Activated effector memory CD4-positive, alpha-beta T cell treated with anti-CD3 and anti-CD28 coated beads, Interleukin-2, amount 50 U/mL, for 16 hours (primary cell): Measurements from ENCODE around the gene CALCR.

ENCODE experiments used
- DNase-seq: peaks from one replicate; pipeline ENCODE4 v3.0.0-alpha.2; 2020

Gene CALCR

DNA sequence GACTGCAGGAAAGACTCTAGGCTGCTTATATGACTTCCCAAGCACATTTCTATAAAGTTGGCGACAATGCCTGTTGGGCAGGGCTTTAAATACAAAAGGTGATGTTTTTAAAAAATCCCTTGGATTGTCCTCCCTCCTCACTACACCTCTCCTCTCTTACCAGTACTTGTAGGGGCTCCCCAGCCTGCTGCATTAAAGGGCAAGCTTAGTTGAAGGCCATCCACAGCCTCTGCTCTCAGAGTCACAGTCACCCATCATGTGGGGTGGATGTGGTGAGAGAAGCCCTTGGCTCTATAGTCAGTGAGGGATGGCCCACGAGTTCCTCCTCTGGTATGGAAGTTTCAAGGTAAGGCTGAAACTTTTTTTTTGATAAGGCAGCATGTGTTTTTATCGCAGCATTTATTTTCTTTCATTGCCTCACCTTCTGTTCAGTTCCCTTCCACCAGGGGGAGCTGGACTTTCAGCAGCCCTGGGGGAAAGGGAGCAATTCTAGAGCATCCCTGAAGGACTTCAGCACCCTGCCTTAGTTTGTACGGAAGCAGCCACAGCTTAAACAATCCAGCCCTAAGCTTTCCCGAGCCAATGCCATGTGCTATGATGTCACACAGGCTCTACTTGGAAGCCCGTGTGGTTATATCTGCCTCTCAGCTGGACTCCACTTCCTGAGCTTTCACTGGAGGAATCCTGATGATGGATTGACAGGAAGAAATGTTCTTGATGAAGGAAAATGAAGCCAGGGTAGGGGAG is 131.9 kb downstream of the CALCR start:
- peak; percentile 69 for DNase-seq

DNA sequence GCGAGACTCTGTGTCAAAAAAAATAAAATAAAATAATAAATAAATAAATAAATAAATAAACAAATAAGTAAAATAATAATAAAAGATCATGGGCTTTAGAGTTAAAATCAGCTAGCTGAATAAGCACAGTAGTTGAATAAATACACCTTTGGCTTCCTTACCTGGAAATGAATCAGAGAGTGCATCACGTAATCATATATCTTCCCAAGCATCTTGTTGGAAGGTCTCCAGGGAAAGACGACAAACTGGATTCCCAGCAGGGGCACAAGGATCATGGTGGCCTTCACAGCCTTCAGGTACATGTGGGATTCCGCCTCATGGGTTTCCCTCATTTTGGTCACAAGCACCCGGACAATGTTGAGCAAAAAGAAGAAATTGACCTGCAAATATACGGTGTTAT is 138.7 kb downstream of the CALCR start:
- no peak for DNase-seq

DNA sequence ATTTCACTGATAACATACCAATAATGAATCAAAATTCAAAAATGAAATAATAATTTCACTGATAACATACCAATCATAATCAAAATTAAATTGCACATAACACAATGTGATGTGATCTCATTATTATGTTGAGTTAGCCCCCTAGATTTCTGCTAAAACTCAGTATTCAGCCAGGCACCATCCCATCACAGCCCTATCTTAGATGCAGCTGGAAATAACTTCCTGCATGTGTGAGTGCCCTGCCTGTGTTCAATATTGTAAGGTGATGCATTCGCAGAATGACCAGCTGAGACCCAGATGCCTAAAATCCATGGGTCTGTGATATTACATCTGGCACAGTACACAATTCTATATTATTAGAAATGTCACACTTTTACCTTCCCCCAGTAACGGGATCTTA is 142.4 kb downstream of the CALCR start:
- no peak for DNase-seq

DNA sequence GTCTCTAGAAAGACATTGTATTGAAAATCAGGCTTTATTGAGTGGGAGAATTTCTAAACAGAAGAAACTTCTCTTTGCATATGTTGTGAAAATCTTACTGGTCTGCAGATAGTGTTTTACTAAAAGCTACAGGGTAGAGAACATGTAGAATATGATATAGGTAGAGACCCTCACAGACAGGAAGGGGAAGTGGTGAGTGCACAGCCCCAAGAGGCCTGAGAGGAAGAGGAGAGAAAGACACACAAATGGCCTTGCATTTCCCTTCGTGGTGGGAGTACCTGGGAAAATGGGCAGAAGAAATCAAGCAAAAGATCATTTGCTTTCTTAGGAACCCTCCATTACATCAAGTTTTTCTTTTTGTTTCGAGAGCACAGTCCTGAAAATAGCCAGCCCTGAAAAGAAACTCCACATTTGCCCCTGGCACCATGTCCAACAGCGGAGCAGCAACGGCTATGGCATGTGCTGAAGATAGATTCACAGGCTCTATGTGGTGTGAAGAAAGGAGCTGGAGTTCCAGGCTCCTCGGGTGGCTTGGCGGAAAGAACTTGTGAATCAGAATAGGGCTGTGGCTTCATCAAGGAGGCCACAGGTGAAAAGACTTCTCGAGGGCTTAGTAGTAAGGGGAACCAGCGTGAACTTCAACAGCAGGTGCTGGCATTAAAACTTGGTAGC is 143.5 kb downstream of the CALCR start:
- no peak for DNase-seq

DNA sequence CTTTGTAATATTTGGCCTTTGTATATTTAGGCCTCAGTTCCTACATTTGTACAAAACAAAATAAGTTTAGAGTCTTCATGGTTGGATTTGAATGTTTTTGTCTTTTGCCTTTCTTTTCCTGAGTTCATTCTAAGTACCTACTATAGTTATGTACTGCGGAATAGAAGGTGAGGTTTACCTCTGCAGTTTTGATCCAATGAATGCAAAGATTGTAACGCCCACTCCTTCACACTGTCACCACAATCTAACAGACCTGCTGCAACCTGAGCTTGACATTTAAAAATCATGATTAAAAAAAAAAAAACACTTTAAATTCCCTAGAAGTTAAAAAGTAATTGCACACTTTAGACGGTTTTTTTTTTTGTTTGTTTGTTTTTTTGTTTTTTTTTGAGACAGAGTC is 145.0 kb downstream of the CALCR start:
- DNase-seq, result no peak

DNA sequence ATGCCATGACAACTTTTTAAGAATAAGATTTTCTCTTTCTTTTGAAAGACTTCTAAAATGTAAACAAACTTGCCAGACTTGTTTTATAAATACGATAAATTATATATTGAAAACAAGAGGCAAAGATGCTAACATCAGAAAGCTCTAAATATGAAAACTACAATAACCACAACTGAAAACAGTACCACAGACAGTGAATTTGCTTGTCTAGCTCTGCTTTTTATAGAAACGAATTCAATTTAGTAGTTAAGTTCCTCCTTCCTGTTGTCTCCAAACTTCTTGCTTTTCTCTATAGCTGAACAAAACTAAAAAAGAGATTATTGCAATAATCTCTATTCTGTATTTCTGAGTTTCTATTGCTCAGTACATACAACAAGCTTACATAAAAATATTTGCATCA is 147.4 kb downstream of the CALCR start:
- DNase-seq, result no peak

DNA sequence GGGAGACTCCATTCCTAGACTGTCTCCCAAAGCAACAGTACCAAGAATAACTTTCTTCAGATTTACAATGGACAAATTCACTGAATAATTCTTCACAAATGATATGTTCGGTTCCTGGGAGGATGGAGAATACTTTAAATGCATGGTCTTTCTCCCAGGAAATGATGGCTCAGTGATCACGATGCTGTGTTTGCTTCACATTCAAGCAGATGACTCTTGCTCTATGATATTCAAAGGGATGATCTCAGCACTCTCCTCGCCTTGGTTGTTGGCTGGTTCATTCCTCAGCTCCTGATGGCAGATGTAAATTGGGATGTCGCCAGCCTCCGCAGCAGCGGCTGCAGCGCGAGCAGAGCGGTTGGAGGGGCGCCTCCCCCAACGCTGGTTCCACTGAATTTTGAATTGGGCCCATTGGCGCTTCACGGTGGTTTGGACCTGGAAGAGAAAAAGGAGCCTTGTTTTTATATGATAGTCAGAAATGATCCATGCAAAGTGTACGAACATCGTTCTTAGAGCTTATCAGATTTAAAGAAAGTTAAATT is 148.3 kb downstream of the CALCR start:
- no peak for DNase-seq

DNA sequence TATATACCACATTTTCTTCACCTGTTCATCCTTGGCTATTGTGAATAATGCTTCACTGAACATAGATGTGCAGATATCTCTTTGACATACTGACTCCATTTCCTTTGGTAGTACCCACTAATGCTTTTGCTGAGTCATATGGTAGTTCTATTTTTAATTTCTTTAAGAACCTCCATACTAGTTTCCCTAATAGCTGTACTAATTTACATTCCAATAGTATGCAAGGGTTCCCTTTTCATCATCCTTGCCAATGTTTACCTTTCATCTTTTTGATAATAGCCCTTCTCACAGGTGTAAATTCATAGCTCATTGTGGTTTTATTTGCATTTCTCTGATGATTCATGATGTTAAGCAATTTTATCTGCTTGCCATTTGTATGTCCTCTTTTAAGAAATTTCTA is 159.9 kb downstream of the CALCR start:
- no peak for DNase-seq

DNA sequence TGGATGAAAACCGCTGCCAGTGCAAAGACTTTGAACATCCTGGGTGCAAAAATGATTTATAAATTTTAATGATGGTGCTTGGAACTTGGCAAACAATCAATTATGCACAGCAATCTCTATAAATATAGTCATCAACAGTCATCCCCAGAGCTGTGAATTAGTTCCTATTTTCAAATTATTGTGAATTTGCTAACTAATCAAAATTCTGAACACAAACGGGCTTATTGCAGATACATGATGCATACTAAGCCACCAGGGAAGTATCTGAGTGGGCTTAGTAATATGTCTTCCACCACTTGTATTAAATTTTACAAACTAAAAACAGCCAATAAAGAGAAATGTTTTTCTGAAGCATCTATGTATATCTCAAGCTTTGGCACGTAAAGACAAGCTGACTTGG is 165.2 kb downstream of the CALCR start:
- DNase-seq, result no peak

DNA sequence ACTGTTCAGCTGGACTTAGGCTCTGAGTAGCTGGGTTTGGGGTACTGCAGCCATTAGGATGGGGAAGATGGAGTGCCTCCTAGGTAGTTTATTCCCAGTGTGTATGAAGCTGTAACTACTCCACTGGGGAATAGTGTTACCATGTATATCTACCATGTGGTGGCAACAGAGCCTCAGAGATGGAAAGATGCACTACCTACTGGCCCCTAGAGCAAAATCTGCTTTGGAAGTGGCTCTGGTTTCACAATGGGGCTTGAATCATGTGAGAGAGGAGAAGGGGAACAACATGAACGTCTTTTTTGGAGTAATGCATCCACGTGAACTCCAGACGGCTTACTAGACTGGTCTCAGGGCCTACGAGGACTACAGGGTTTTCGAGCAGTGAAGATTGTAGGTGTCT is 167.3 kb downstream of the CALCR start:
- no peak for DNase-seq

DNA sequence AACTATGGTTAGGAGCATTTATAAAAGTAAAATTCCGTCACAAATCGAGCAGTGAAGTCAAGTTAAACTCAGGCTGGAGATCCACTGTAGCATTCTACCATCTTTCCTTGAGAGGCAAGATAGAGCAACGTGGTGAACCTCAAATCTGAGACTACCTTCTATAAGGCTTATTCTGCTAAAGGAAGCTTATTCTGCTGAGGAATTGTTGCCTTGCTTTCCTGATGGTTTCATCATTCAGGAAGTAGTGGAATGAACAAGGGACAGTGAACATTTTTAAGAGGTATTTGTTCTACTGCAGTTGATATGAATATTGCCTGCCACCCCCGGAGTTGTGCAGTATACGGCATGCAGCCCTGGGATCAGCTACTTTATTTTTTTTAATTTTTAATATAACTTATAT is 171.6 kb downstream of the CALCR start:
- no peak for DNase-seq

DNA sequence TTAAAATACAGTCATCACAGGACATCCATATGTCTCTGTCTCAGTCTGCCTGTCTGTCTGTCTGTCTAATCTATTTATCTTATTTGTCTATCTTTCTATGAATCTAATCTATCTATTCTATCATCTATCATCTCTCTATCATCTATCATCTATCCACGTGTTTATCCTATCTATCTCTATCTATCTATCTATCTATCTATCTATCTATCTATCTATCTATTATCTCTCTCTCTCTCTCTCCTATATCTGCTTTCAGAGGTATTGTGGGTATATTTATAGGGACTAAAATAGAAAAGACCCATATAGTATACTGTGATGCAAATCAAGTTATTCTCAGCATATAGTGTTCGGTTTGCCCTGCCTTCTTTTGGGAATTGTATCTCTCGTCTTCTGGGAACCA is 174.9 kb downstream of the CALCR start:
- DNase-seq, result no peak

DNA sequence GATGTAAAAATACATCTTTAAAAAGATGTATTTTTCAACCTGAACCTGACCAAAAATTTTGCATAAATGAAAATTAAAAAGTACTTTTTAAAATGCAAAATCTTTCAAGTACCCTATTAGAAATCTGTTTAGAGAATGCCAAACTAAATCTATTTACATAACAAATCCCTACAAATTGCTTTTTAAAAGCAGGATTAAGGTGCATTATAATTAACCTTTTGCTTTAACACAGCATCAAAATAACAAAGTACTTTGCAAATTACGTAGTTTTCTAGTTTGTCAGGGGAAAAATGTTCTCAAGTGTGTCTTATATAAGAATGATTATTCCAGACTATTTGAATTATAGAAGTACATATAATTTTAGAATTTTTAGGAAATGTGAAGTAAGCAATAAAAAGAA is 181.5 kb downstream of the CALCR start:
- no peak for DNase-seq

DNA sequence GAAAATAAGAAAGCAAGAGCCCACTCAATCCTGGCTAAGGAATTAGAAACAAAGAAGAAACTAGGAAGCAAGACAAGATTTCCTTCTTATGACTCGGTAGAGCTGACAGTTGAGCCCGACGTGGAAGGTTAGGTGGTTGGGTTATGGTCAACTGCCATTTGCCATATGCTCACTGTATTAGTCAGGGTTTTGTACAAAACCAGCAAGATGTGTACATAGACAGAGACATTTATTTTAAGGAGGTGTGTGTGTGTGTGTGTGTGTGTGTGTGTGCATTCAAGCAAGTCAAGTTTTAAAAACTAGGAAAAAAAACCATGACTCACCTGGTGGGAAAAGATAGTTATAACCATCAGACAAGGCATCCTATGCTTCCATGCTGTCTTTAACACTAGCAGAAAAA is 183.9 kb downstream of the CALCR start:
- DNase-seq, result no peak

DNA sequence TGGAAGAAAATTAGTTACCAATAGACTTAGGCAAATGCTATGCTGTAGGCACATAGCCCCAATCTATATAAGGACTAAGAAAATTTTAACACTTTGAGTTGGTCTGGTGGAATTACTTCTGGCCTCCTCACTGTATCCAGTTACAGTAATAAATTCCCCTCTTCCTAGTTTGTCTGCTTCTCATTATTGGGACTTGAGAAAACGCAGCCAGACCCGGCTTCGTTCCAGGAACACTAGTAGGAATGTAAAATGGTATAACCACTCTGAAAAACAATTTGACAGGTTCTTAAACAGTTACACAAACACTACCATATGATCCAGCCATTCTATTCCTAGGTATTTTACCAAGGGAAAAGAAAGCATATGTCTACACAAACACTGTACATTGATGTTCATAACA is 192.2 kb downstream of the CALCR start:
- DNase-seq, result no peak

DNA sequence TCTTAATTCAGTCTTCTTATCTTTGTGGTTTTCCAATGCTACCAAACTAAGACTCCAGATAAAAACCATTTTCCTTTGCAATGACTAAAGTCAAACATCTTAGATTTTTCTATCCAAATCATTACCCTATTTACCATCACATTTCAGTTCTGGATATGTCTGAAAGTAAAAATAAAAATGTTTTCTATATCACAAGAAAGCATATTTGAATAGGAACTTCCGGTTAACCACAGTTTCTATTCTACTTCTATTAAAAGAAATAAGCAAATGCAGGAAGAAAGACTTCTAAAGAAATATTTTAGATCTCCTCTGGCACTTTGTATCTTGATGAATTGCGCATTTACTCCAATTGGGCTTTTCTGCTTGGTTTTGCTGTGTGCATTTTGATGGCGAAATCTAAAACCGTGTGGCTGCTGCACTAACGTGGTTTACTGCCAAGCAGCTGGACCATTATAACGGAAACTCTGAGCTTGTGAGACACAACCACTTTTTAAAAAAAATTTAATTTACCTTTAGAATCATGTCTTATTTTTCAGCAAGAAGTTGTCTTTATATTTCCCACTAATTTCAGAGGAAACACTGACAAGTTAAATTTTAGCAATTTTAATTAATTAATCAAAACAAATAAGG is 196.3 kb downstream of the CALCR start:
- DNase-seq, result no peak

DNA sequence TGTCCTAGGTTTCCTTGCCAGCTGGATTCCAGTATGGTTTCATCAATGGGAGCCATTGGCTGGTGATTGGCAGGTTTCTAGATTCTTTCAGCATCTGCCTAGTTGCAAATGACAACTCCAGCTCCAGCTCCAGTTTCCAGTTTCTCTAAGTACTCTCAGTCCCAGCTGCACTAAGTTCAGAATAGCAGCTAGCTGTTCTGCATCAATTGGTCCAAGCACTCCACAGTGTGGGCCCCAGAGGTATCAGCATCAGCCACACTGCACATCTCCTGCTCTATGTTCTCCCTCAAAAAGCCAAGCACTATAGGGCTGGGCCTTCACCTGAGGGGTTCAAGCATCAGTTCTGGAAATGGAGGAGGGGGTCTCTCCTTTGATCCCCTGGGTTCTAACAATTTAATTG is 198.9 kb downstream of the CALCR start:
- no peak for DNase-seq
